IMR-90 (cell line): ENCODE measurements around the gene RHBDF2. TPM values are rescaled to one million over a fixed set of nuclear protein-coding genes. Genes with fewer than 3 reads are reported as not detected.

ENCODE experiments used
- ATAC-seq: fragments of 200-7000 bp; cut with Tn5 transposase; 2 replicates; pipeline ENCODE4 v1.9.1; 2020; ENCODE audit warnings: low read depth, mild to moderate bottlenecking, moderate library complexity
- BruUV-seq: library from RNA; stranded (reverse); fragments of 400-500 nt; replicated peaks from 2 replicates; lab custom pipeline; 2021; lab: Mats Ljungman, UMichigan
- CTCF ChIA-PET: fragments of 300-600 bp; formaldehyde crosslinking; extraction: SDS; loops from one replicate; lab custom pipeline; 2021; ENCODE audit warnings: antibody characterized with exemption; lab: Yijun Ruan, JAX
- POLR2A ChIA-PET: fragments of 300-600 bp; sonication (Branson Sonifier 250); formaldehyde crosslinking; loops from one replicate; lab custom pipeline; 2022; ENCODE audit warnings: antibody characterized with exemption; ENCODE audit not compliant: unreplicated experiment; lab: Charles Lee
- DNase-seq: peaks from one replicate; pipeline ENCODE4 v3.0.0; 2013
- H2AFZ ChIP-seq: replicated peaks from 2 replicates; pipeline ENCODE3; 2013; ENCODE audit warnings: low read length, mild to moderate bottlenecking; ENCODE audit not compliant: poor library complexity
- H2AK5ac ChIP-seq: 2 replicates; pipeline ENCODE4 v1.6.1; 2013; ENCODE audit warnings: low read depth, low read length, inconsistent platforms
- H2AK9ac ChIP-seq: replicated peaks from 2 replicates; pipeline ENCODE3; 2013; ENCODE audit warnings: mild to moderate bottlenecking, low read depth, low read length, moderate library complexity; ENCODE audit not compliant: poor library complexity
- H2BK120ac ChIP-seq: 2 replicates; pipeline ENCODE4 v1.6.1; 2013; ENCODE audit warnings: low read depth, low read length, inconsistent platforms
- H2BK15ac ChIP-seq: 3 replicates; pipeline ENCODE4 v1.6.1; 2013; ENCODE audit warnings: low read depth, low read length, inconsistent platforms
- H2BK20ac ChIP-seq: 2 replicates; pipeline ENCODE4 v1.6.1; 2013; ENCODE audit warnings: low read depth, mild to moderate bottlenecking, inconsistent platforms, low read length, moderate library complexity
- H2BK5ac ChIP-seq: 2 replicates; pipeline ENCODE4 v1.6.1; 2013; ENCODE audit warnings: mild to moderate bottlenecking, low read depth, low read length, inconsistent platforms; ENCODE audit not compliant: poor library complexity, severe bottlenecking
- H3K14ac ChIP-seq: replicated peaks from 2 replicates; pipeline ENCODE4 v1.6.1; 2013; ENCODE audit warnings: low read depth, low read length, inconsistent platforms
- H3K18ac ChIP-seq: 2 replicates; pipeline ENCODE4 v1.6.1; 2013; ENCODE audit warnings: low read depth, low read length, control low read depth
- H3K23ac ChIP-seq: 2 replicates; pipeline ENCODE4 v1.6.1; 2013; ENCODE audit warnings: low read depth, low read length, inconsistent platforms
- H3K27ac ChIP-seq: 2 replicates; pipeline ENCODE4 v1.5.1; 2013; ENCODE audit warnings: mild to moderate bottlenecking, control low read depth, low read length; ENCODE audit not compliant: insufficient read depth
- H3K27me3 ChIP-seq: 2 replicates; pipeline ENCODE4 v1.6.1; 2013; ENCODE audit warnings: low read length; ENCODE audit not compliant: control insufficient read depth, insufficient read depth
- H3K36me3 ChIP-seq: 2 replicates; pipeline ENCODE4 v1.6.1; 2013; ENCODE audit warnings: low read length, mixed read lengths; ENCODE audit not compliant: control insufficient read depth, insufficient read depth
- H3K4ac ChIP-seq: 2 replicates; pipeline ENCODE4 v1.6.1; 2013; ENCODE audit warnings: low read depth, low read length, inconsistent platforms
- H3K4me1 ChIP-seq: 2 replicates; pipeline ENCODE4 v1.6.1; 2013; ENCODE audit warnings: low read length, mixed read lengths; ENCODE audit not compliant: control insufficient read depth, insufficient read depth
- H3K4me2 ChIP-seq: 2 replicates; pipeline ENCODE4 v1.6.1; 2013; ENCODE audit warnings: low read depth, mild to moderate bottlenecking, control low read depth, low read length, moderate library complexity
- H3K4me3 ChIP-seq: 2 replicates; pipeline ENCODE4 v1.5.1; 2013; ENCODE audit warnings: low read depth, mild to moderate bottlenecking, control low read depth, low read length, moderate library complexity; ENCODE audit not compliant: insufficient read depth
- H3K56ac ChIP-seq: 2 replicates; pipeline ENCODE4 v1.6.1; 2013; ENCODE audit warnings: low read length, inconsistent platforms; ENCODE audit not compliant: insufficient read depth; ENCODE audit errors: extremely low read depth
- H3K79me1 ChIP-seq, 2 experiments: 2 replicates each; pipeline ENCODE4 v1.6.1; 2013; ENCODE audit warnings: low read length in 2 of 2, inconsistent platforms in 1 of 2, low read depth in 1 of 2
- H3K9ac ChIP-seq: 2 replicates; pipeline ENCODE4 v1.6.1; 2013; ENCODE audit warnings: low read depth, low read length, control low read depth
- H3K9me1 ChIP-seq: 2 replicates; pipeline ENCODE4 v1.6.1; 2013; ENCODE audit warnings: low read length, inconsistent platforms; ENCODE audit not compliant: insufficient read depth
- H3K9me3 ChIP-seq: 2 replicates; pipeline ENCODE4 v1.6.1; 2013; ENCODE audit warnings: low read length; ENCODE audit not compliant: control insufficient read depth, insufficient read depth
- H4K20me1 ChIP-seq: 2 replicates; pipeline ENCODE4 v1.6.1; 2013; ENCODE audit warnings: low read length, inconsistent platforms; ENCODE audit not compliant: insufficient read depth
- H4K5ac ChIP-seq: 2 replicates; pipeline ENCODE4 v1.6.1; 2013; ENCODE audit warnings: mild to moderate bottlenecking, low read depth, low read length, control low read depth
- H4K8ac ChIP-seq, 2 experiments: 2 replicates each; pipeline ENCODE4 v1.6.1; 2013; ENCODE audit warnings: low read depth in 2 of 2, low read length in 2 of 2, control low read depth in 1 of 2, inconsistent platforms in 1 of 2
- H4K91ac ChIP-seq: 2 replicates; pipeline ENCODE4 v1.6.1; 2013; ENCODE audit warnings: low read depth, low read length, inconsistent platforms; ENCODE audit not compliant: insufficient read depth
- BHLHE40 ChIP-seq: fragments of 150-350 bp; IDR thresholded peaks from 2 replicates; pipeline ENCODE4 v1.6.1; 2016; ENCODE audit warnings: mild to moderate bottlenecking, low read depth, low read length
- WGBS, 2 experiments: methylation state at CpG; one replicate each; pipeline versions ENCODE4 v1.1.5 to v1.1.7; 2013; ENCODE audit warnings: missing lambda C conversion rate in 2 of 2; ENCODE audit not compliant: insufficient read length in 1 of 2; ENCODE audit errors: extremely low coverage in 2 of 2; 5-methylcytosine and 5-hydroxymethylcytosine counted together
- dilution Hi-C: fragments of 300-500 bp; cut with HindIII; formaldehyde crosslinking; loops from one replicate; pipeline ENCODE4 v1.14.3; 2018; ENCODE audit warnings: low sequenced_read_pairs; ENCODE audit not compliant: unreplicated experiment
- in situ Hi-C: fragments of 300-500 bp; cut with MboI; formaldehyde crosslinking; loops from 3 replicates; pipeline ENCODE4 v1.14.3; 2019; ENCODE audit warnings: low sequenced_read_pairs, inconsistent platforms, mixed read lengths
- intact Hi-C: fragments of 100-400 bp; cut with micrococcal nuclease; formaldehyde crosslinking; loops from 2 replicates; pipeline ENCODE4 v1.10.0; 2022
- polyA plus RNA-seq, 3 experiments: library from polyadenylated mRNA; depleted of rRNA; stranded (reverse); fragments of >200 nt; gene quantifications; 2 replicates each; pipeline ENCODE4 v1.2.3, GENCODE V29; 2012; ENCODE audit warnings: low replicate concordance in 1 of 3
- total RNA-seq: library from RNA; depleted of rRNA; stranded (reverse); fragments of >200 nt; gene quantifications from 2 replicates; pipeline ENCODE4 v1.2.3, GENCODE V29; 2012

RHBDF2 gene
- total and polyA plus RNA-seq, 2 of the 4 experiments (the other 2 are of a cell fraction) = 1.3 to 8.3 TPM

DNA sequence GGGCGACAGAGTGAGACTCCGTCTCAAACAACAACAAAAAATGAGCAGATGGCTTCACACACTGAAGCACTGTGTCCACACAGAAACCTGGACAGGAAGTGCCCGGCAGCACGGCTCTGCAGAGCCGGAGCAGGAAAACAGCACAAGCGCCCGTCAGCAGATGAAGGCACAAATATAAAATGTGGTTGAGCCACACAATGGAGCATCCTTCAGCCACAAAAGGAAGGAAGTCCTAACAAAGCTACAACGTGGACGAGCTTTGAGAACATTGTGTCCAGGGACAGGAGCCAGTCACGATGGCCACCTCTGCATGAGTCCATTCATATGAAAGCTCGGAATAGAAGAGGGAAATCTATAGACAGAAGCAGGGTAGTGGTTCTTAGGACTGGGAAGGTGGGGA is 15.7 kb downstream of the RHBDF2 start:
- Histone ChIP-seq H2AFZ (peak overlapping the region; percentile 63), H3K23ac (peak overlapping the region; percentile 66; the same call in 1 of the 2 replicates), H3K27ac (no peak overlapping the region), H3K9me1 (no peaks in the 10 kb centered on the region), H3K4ac (no peak overlapping the region; the same call in 1 of the 2 replicates), H4K91ac (no peak overlapping the region), H3K56ac (no peak overlapping the region), H2AK9ac (no peak overlapping the region), H4K20me1 (no peaks in the 10 kb centered on the region), H4K5ac (no peak overlapping the region), H2BK120ac (no peak overlapping the region), H3K36me3 (no peaks in the 10 kb centered on the region), H3K27me3 (no peaks in the 10 kb centered on the region), H3K4me2 (no peak overlapping the region), H3K14ac (no peak overlapping the region), H2BK15ac (no peak overlapping the region), H2BK5ac (no peak overlapping the region), H3K4me1 (peaks cover 4% of the 10 kb centered on the region), H2AK5ac (peak overlapping the region; percentile 87; the same call in 1 of the 2 replicates), H3K79me1 (no peaks in the 10 kb centered on the region; a peak in 1 of 4 replicates), H4K8ac (no peak overlapping the region), H3K9ac (no peak overlapping the region), H2BK20ac (no peak overlapping the region), H3K4me3 (no peak overlapping the region), H3K18ac (no peak overlapping the region), H3K9me3 (no peaks in the 10 kb centered on the region)
- no TSS peak for BruUV-seq
- in situ Hi-C loops (no loop called here), intact Hi-C loops (no loop called here), dilution Hi-C loops (no loop called here)
- DNase-seq (no peak), ATAC-seq (no peak)
- ChIA-PET CTCF (no interaction called here), POLR2A (no interaction called here)
- TF ChIP-seq BHLHE40 = no peak
- 66% methylated on average over 7 of the region's 11 CpGs; no CpG with 5 or more reads in 1 of the 2 experiments for WGBS, 2 experiments
